ENCODE results near the gene GRIN2C. TPM values are rescaled to one million over a fixed set of nuclear protein-coding genes. Genes with fewer than 3 reads are reported as not detected.

The GRIN2C gene
- total and polyA plus RNA-seq, 2 donors (not counting 3 experiments of a cell fraction or from before 2014, with no cell fraction given): 0.04 to 0.60 TPM

- TSS peak; percentile 48 for BruUV-seq (replicated peaks)
- ChIA-PET CTCF (interaction anchor here (2.1 to 3.1 kb wide), 3 partner anchors 10 to 80 kb away, joined by 9 to 19 read pairs (median 12); partner anchors contain the start of gene GRIN2C), POLR2A (no interaction called here)
- no peak for TF ChIP-seq POLR2A (IDR thresholded peaks at IDR 0.05; ENCODE audit: low read depth, low read length)
- TF ChIP-seq POLR2AphosphoS5 (IDR thresholded peaks at IDR 0.05; ENCODE audit: insufficient read depth, low read depth, low read length): no peak
- no peak for TF ChIP-seq CTCF (IDR thresholded peaks at IDR 0.05; ENCODE audit: extremely low read depth in 1 of 2, insufficient read depth in 1 of 2, low read depth in 1 of 2, low read length in 2 of 2)
- no peak for TF ChIP-seq MAX (IDR thresholded peaks at IDR 0.05; ENCODE audit: insufficient read depth, insufficient read length)
- TF ChIP-seq JUN (IDR thresholded peaks at IDR 0.05; ENCODE audit: borderline replicate concordance, insufficient read depth, insufficient read length, low read depth): no peak
- no peak for TF ChIP-seq FOS (IDR thresholded peaks at IDR 0.05; ENCODE audit: borderline replicate concordance, insufficient read depth, low read length)
- TF ChIP-seq MYC (IDR thresholded peaks at IDR 0.05; ENCODE audit: low read depth, low read length): no peak
- no peak for TF ChIP-seq GATA2 (IDR thresholded peaks at IDR 0.05; ENCODE audit: insufficient read depth, insufficient read length, low read depth, low read length)
- no peak for TF ChIP-seq EZH2 (IDR thresholded peaks at IDR 0.05; ENCODE audit: borderline replicate concordance, low read depth, low read length, severe bottlenecking)
- intact Hi-C loops (cut with micrococcal nuclease) (loop anchor here (5.0 kb wide), 1 partner anchor 94 kb away; the partner anchor contains the start of gene NAT9), dilution Hi-C loops (cut with MboI; ENCODE audit: extremely low pct_ligation_motif_present, low sequenced_read_pairs) (no loop called here)
- peak overlapping the region in 1 of 3 experiments; percentile 71 for H3K4me3 ChIP-seq (replicated peaks in 1 of 3; ENCODE audit: insufficient read depth in 1 of 3, low read depth in 1 of 3, low read length in 3 of 3)
- H2AFZ ChIP-seq (ENCODE audit: low read depth, low read length): no peak overlapping the region
- H3K36me3 ChIP-seq (ENCODE audit: control insufficient read depth in 2 of 2, extremely low read depth in 1 of 2, insufficient read depth in 2 of 2, low read length in 2 of 2): no peaks in the 10 kb centered on the region
- no peak overlapping the region for H3K9ac ChIP-seq (replicated peaks; ENCODE audit: extremely low read depth, insufficient read depth, low read length)
- FAIRE-seq: no peak
- peak overlapping the region; percentile 84 for H3K4me2 ChIP-seq (ENCODE audit: insufficient read depth, low read length)
- H4K20me1 ChIP-seq (replicated peaks; ENCODE audit: control insufficient read depth, extremely low read depth, insufficient read depth, low read length): no peaks in the 10 kb centered on the region
- no peak for DNase-seq (ENCODE audit: low read depth, low spot score)
- H3K9me3 ChIP-seq (replicated peaks; ENCODE audit: control insufficient read depth, insufficient read depth, low read length): no peaks in the 10 kb centered on the region
- H3K27ac ChIP-seq (ENCODE audit: insufficient read depth, low read depth, low read length): no peak overlapping the region
- H3K9me1 ChIP-seq (replicated peaks; ENCODE audit: control insufficient read depth, extremely low read depth, insufficient read depth, low read length): no peaks in the 10 kb centered on the region
- H3K27me3 ChIP-seq (ENCODE audit: control insufficient read depth in 2 of 2, insufficient read depth in 2 of 2, low read length in 2 of 2): no peaks in the 10 kb centered on the region
- H3K4me1 ChIP-seq (ENCODE audit: control insufficient read depth, extremely low read depth, insufficient read depth, low read length): peaks cover 26% of the 10 kb centered on the region
- no peaks in the 10 kb centered on the region for H3K79me2 ChIP-seq (ENCODE audit: control insufficient read depth, insufficient read depth, low read length)
These were observed 11.8 kb upstream of the GRIN2C start for GRCh38 chr17:74871356-74872076.
